C4-2B (cell line): ENCODE data around the gene VEPH1.

Experiments used
- CTCF ChIP-seq: fragments of 450-650 bp; conservative IDR thresholded peaks from 2 replicates; pipeline ENCODE4 v1.5.1; 2017; ENCODE audit warnings: mild to moderate bottlenecking
- ZFX ChIP-seq: fragments of 450-650 bp; IDR thresholded peaks from 2 replicates; pipeline ENCODE4 v1.6.1; 2017

- no peak for TF ChIP-seq CTCF
- no peak for TF ChIP-seq ZFX
These were observed 73.5 kb downstream of the VEPH1 start for GRCh38 chr3:157429708-157430107.
